ENCODE data around the gene CTSK.

DNA sequence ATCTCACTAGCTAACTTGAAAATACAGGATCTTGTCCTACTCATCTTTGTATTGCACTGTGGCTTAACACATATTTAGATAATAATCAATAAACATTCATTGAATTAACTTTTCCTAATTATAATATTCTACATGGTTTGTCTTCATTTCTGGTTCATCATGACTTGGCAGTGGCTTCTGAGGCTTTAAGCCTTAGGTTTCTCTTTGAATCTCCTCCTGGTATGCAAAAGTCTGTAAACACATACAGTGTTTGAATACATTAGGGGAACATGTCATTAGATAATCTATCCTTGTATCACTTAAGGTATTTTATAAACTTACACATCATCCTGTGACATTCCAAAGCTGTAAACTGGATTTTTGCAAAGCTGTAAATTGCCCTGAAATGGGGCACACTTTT lies 20.6 kb downstream of the CTSK start:
- TF ChIP-seq CTCF (IDR thresholded peaks at IDR 0.05): no peak
- TF ChIP-seq POLR2AphosphoS5 (IDR thresholded peaks at IDR 0.05): no peak
- TF ChIP-seq POLR2A (IDR thresholded peaks at IDR 0.05): no peak

Data from breast epithelium (tissue), 3 donors.